K562 (cell line): ENCODE data around the gene PYGO2. TPM values are rescaled to one million over a fixed set of nuclear protein-coding genes. Genes with fewer than 3 reads are reported as not detected.

ENCODE experiments used
- CC2D1A ChIP-seq: fragments of 450-650 bp; IDR thresholded peaks from 2 replicates; pipeline ENCODE4 v1.6.1; 2017; ENCODE audit warnings: mild to moderate bottlenecking
- CREB3L1 ChIP-seq: fragments of 450-650 bp; IDR thresholded peaks from 2 replicates; pipeline ENCODE4 v1.6.1; 2014; ENCODE audit warnings: low read depth, mild to moderate bottlenecking, moderate library complexity, borderline replicate concordance
- GABPB1 ChIP-seq: sonication (generic); formaldehyde crosslinking; IDR thresholded peaks from 2 replicates; pipeline ENCODE4 v1.8.0; 2022; ENCODE audit warnings: mild to moderate bottlenecking, missing genetic modification reagents
- GTF2E2 ChIP-seq: fragments of 200-800 bp; sonication (Bioruptor generic); IDR thresholded peaks from 2 replicates; pipeline ENCODE4 v1.6.1; 2016; ENCODE audit warnings: missing genetic modification characterization, missing compliant biosample characterization
- JUND ChIP-seq, 2 experiments: IDR thresholded peaks; 2 replicates in 1 of 2; 3 replicates in 1 of 2; pipeline ENCODE4 v1.6.1; 2011; ENCODE audit warnings: borderline replicate concordance in 2 of 2, low read depth in 2 of 2, low read length in 2 of 2, improper control_type of control experiment in 1 of 2, missing biosample characterization in 1 of 2, missing genetic modification characterization in 1 of 2, missing genetic modification reagents in 1 of 2
- MBD2 ChIP-seq: sonication (generic); IDR thresholded peaks from 2 replicates; pipeline ENCODE4 v1.6.1; 2016; ENCODE audit warnings: low read depth, borderline replicate concordance
- MXI1 ChIP-seq: IDR thresholded peaks from 2 replicates; pipeline ENCODE4 v1.6.1; 2011; ENCODE audit warnings: low read depth, mild to moderate bottlenecking, improper control_type of control experiment, low read length
- NBN ChIP-seq: fragments of 450-650 bp; IDR thresholded peaks from 2 replicates; pipeline ENCODE4 v1.6.1; 2016; ENCODE audit warnings: low read depth, mild to moderate bottlenecking
- NR2C1 ChIP-seq, 2 experiments: fragments of 450-650 bp; IDR thresholded peaks; 2 replicates each; pipeline ENCODE4 v1.6.1; 2017; ENCODE audit warnings: mild to moderate bottlenecking in 2 of 2, antibody characterized with exemption in 1 of 2, inconsistent platforms in 1 of 2, missing compliant biosample characterization in 1 of 2, missing genetic modification characterization in 1 of 2
- OTX1 ChIP-seq: fragments of 450-650 bp; formaldehyde crosslinking; IDR thresholded peaks from 2 replicates; pipeline ENCODE4 v1.4.0; 2022; ENCODE audit warnings: mild to moderate bottlenecking
- POLR2H ChIP-seq: IDR thresholded peaks from 2 replicates; pipeline ENCODE4 v1.6.1; 2016; ENCODE audit warnings: missing genetic modification characterization, low read depth, mild to moderate bottlenecking, control low read depth, missing compliant biosample characterization, moderate library complexity
- RBFOX2 ChIP-seq: fragments of 200-400 bp; formaldehyde crosslinking; IDR thresholded peaks from 2 replicates; pipeline ENCODE4 v1.6.1; 2017; ENCODE audit warnings: low read depth, mild to moderate bottlenecking, low read length, moderate library complexity
- SIN3B ChIP-seq: fragments of 450-650 bp; IDR thresholded peaks from 2 replicates; pipeline ENCODE4 v1.6.1; 2017; ENCODE audit warnings: low read depth, mild to moderate bottlenecking, moderate library complexity
- SMAD1 ChIP-seq: fragments of 150-350 bp; IDR thresholded peaks from 2 replicates; pipeline ENCODE4 v1.6.1; 2014; ENCODE audit warnings: low read length, low read depth; ENCODE audit not compliant: partially characterized antibody
- SMAD4 ChIP-seq: fragments of 250-450 bp; sonication (Bioruptor Pico); conservative IDR thresholded peaks from 2 replicates; pipeline ENCODE4 v1.8.0; 2021; ENCODE audit warnings: inconsistent platforms, mild to moderate bottlenecking, moderate library complexity
- SP2 ChIP-seq: IDR thresholded peaks from 2 replicates; pipeline ENCODE4 v1.6.1; 2011; ENCODE audit warnings: mild to moderate bottlenecking, low read depth, low read length, moderate library complexity; ENCODE audit not compliant: poor library complexity, severe bottlenecking; ENCODE audit errors: extremely low read depth
- SREBF1 ChIP-seq: fragments of 150-350 bp; IDR thresholded peaks from 2 replicates; pipeline ENCODE4 v1.6.1; 2014; ENCODE audit warnings: antibody characterized with exemption, low read depth, low read length, borderline replicate concordance
- TAF7 ChIP-seq: fragments of 450-650 bp; IDR thresholded peaks from 2 replicates; pipeline ENCODE4 v1.6.1; 2016; ENCODE audit warnings: missing genetic modification characterization, missing compliant biosample characterization
- TCFL5 ChIP-seq: fragments of 250-450 bp; sonication (Bioruptor Pico); conservative IDR thresholded peaks from 2 replicates; pipeline ENCODE4 v1.6.1; 2021; ENCODE audit warnings: mild to moderate bottlenecking, moderate library complexity, matching md5 sums
- TEAD1 ChIP-seq, 2 experiments: fragments of 450-650 bp in 1 of 2; sonication (generic) in 1 of 2; formaldehyde crosslinking; IDR thresholded peaks; 2 replicates each; pipeline versions ENCODE4 v1.4.0 to v1.8.0; 2020 to 2022; ENCODE audit warnings: mild to moderate bottlenecking in 2 of 2, missing genetic modification reagents in 1 of 2
- TOE1 ChIP-seq, 2 experiments: fragments of 450-650 bp in 1 of 2; sonication (generic) in 1 of 2; formaldehyde crosslinking in 1 of 2; IDR thresholded peaks; 2 replicates each; pipeline versions ENCODE4 v1.7.1 to v1.8.0; 2016 to 2022; ENCODE audit warnings: borderline replicate concordance in 2 of 2, mild to moderate bottlenecking in 2 of 2, antibody characterized with exemption in 1 of 2, inconsistent platforms in 1 of 2, low read depth in 1 of 2, missing genetic modification reagents in 1 of 2, moderate library complexity in 1 of 2
- polyA plus RNA-seq, 8 experiments: library from polyadenylated mRNA; depleted of rRNA in 4 of 8; stranded (reverse) in 5 of 8; unstranded in 3 of 8; fragments of >200 nt; fragmentation: Nextera tagmentation in 2 of 8; fragmentation: Illumina TruSeq in 1 of 8; extraction: Ambion mirVana in 2 of 8; extraction: Trizol in 1 of 8; gene quantifications; 2 replicates each; pipeline versions ENCODE4 v1.2.1 to v1.2.3, GENCODE V29; 2011 to 2014; ENCODE audit warnings: inconsistent platforms in 1 of 8, missing spikeins in 1 of 8
- total RNA-seq, 7 experiments: library from RNA; depleted of rRNA in 6 of 7; stranded (reverse); fragments of >200 nt in 6 of 7; fragmentation: Illumina TruSeq in 2 of 7; extraction: Trizol in 2 of 7; gene quantifications; 2 replicates each; pipeline versions ENCODE4 v1.2.1 to v1.2.3, GENCODE V29; 2011 to 2021; ENCODE audit warnings: low replicate concordance in 1 of 7
- TF ChIP-seq, protein P1 (sequence below), 3 experiments: fragments of 200-800 bp in 1 of 3; sonication (Bioruptor generic) in 1 of 3; sonication (generic) in 1 of 3; formaldehyde crosslinking in 1 of 3; IDR thresholded peaks; 2 replicates each; pipeline versions ENCODE4 v1.6.1 to v1.8.0; 2016 to 2022; ENCODE audit warnings: mild to moderate bottlenecking in 2 of 3, missing compliant biosample characterization in 2 of 3, missing genetic modification characterization in 2 of 3, missing genetic modification reagents in 1 of 3

The PYGO2 gene
- total and polyA plus RNA-seq, 9 of the 15 experiments (the other 6 are each of a cell fraction or from before 2014, with no cell fraction given) = 8.3 to 36.2 (median 18.2) TPM

DNA sequence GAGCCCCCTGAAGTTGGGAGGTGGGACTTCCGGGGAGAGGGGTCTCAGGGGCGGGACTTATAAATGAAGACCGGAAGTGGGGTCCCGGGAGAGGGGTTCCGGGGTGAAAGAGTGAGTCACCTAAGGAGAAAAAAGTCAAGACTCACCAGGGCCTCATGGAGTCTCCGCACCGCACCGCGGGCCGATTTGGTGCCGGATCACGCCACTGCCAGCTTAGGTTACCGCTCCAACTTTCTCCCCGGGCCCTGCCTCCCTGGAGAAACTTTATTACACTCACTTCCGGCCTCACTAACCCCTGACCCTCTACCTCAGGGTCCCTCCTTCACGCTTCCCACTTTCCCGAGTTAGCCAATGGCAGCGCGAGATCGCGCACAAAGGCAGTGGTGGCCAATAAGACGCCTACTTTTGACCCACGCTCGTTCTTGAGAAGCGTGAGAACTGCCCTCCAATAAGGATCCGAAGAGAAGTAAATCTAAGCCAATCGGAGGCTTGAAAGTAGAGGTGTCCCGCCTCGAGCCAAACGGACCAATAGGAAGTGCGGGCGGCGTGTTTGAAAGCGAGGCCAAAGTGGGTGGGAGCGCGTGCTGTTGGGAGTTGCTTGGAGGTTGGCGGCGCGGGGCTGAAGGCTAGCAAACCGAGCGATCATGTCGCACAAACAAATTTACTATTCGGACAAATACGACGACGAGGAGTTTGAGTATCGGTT lies 12.7 kb upstream of the PYGO2 start, which contains the start of gene CKS1B (continued):
- 0 out of 2 replicates have a peak, but pooled peaks have one; percentile 45 for TF ChIP-seq MXI1
- peak; percentile 64 for TF ChIP-seq SP2
- 0 out of 2 replicates have a peak, but pooled peaks have one; percentile 46 for TF ChIP-seq SMAD4
- TF ChIP-seq TEAD1 (CRISPR knock-in tag; IDR thresholded peaks at IDR 0.05) = peak in 1 of 2 experiments; percentile 74; a peak in 1 of 4 replicates
- peak; percentile 69; the same call in 1 of the 2 replicates for TF ChIP-seq TOE1 (IDR thresholded peaks at IDR 0.05; ENCODE audit: borderline replicate concordance)
- TF ChIP-seq TOE1 (CRISPR knock-in tag; IDR thresholded peaks at IDR 0.05; ENCODE audit: borderline replicate concordance, low read depth) = no peak
- peak; percentile 97 for TF ChIP-seq MBD2
- peak; percentile 66; the same call in 1 of the 2 replicates for TF ChIP-seq OTX1 (CRISPR knock-in tag)
- TF ChIP-seq GTF2E2 (tag) = 0 out of 2 replicates have a peak, but pooled peaks have one; percentile 3
- TF ChIP-seq SMAD1 = peak; percentile 42
- TF ChIP-seq SREBF1 = no peak
- TF ChIP-seq, protein P1, sequence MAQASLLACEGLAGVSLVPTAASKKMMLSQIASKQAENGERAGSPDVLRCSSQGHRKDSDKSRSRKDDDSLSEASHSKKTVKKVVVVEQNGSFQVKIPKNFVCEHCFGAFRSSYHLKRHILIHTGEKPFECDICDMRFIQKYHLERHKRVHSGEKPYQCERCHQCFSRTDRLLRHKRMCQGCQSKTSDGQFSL (CRISPR knock-in tag; IDR thresholded peaks at IDR 0.05) = peak; percentile 41; the same call in 1 of the 2 replicates
- TF ChIP-seq, protein P1 (tag; IDR thresholded peaks at IDR 0.05) = no peak
- TF ChIP-seq CC2D1A = peak; percentile 79; the same call in 1 of the 2 replicates
- TF ChIP-seq TAF7 (tag) = peak; percentile 62; the same call in 1 of the 2 replicates
- TF ChIP-seq JUND (IDR thresholded peaks at IDR 0.05; ENCODE audit: borderline replicate concordance, low read depth, low read length) = peak; percentile 68
- TF ChIP-seq JUND (tag; IDR thresholded peaks at IDR 0.05; ENCODE audit: borderline replicate concordance, low read depth, low read length) = no peak
- peak; percentile 88; the same call in 1 of the 2 replicates for TF ChIP-seq GABPB1 (CRISPR knock-in tag)
- peak; percentile 82; the same call in 1 of the 2 replicates for TF ChIP-seq CREB3L1
- TF ChIP-seq RBFOX2 = peak; percentile 97
- TF ChIP-seq NBN = peak; percentile 69
- peak; percentile 86; the same call in 1 of the 2 replicates for TF ChIP-seq SIN3B
- peak; percentile 98 for TF ChIP-seq NR2C1 (IDR thresholded peaks at IDR 0.05)
- peak; percentile 98 for TF ChIP-seq NR2C1 (tag; IDR thresholded peaks at IDR 0.05)
- TF ChIP-seq POLR2H = peak; percentile 90
- TF ChIP-seq TCFL5 (CRISPR knock-in tag) = 0 out of 2 replicates have a peak, but pooled peaks have one; percentile 25
